ENCODE results near the gene ADAMTS6.

DNA sequence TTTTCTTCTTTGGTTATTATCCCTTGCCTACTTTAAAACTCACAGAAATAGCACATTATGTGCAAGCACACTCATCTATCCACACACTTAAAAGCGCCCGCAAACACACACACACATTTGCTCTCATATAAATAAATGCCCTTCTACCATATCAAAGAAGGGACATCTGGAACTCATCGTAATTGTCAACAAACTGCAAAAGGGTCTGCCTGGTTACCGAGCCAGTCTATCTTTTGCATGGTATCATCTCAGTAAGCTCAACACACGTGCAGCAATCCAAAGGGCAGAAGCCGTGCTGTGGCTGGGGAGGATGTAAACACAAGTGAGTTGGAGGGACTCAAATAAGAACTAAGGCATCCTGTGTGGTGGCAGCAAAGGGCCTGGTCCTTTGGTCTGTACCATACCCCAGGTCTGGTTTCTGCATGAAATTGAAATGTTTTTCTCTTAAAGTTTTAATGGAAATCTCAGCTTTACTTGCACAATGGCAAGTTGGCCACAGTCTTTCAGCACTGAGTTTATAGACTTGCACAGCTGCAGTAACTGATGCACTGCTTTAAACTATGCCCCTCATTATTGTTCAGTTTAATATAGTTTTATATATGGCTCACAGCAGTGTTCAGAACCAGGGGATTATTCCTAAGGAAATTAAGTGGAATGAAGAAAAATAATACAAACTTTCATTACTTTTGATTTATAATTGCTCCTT is 331.0 kb downstream of the ADAMTS6 start:
- TF ChIP-seq, protein P1, sequence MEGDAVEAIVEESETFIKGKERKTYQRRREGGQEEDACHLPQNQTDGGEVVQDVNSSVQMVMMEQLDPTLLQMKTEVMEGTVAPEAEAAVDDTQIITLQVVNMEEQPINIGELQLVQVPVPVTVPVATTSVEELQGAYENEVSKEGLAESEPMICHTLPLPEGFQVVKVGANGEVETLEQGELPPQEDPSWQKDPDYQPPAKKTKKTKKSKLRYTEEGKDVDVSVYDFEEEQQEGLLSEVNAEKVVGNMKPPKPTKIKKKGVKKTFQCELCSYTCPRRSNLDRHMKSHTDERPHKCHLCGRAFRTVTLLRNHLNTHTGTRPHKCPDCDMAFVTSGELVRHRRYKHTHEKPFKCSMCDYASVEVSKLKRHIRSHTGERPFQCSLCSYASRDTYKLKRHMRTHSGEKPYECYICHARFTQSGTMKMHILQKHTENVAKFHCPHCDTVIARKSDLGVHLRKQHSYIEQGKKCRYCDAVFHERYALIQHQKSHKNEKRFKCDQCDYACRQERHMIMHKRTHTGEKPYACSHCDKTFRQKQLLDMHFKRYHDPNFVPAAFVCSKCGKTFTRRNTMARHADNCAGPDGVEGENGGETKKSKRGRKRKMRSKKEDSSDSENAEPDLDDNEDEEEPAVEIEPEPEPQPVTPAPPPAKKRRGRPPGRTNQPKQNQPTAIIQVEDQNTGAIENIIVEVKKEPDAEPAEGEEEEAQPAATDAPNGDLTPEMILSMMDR (IDR thresholded peaks at IDR 0.05), result no peak
- TF ChIP-seq POLR2A (IDR thresholded peaks at IDR 0.05) (no peak), EP300 (IDR thresholded peaks at IDR 0.05) (no peak)

Measured in tibial nerve (tissue), 4 donors.